GM12892 (cell line): ENCODE results near the gene TTC28.

Source experiments
- POLR2A ChIP-seq: IDR thresholded peaks from 2 replicates; pipeline ENCODE4 v1.6.1; 2011; ENCODE audit warnings: low read depth, low read length, control low read depth
- TAF1 ChIP-seq: IDR thresholded peaks from 2 replicates; pipeline ENCODE4 v1.6.1; 2011; ENCODE audit warnings: low read depth, mild to moderate bottlenecking, control low read depth, low read length, borderline replicate concordance

- TF ChIP-seq POLR2A (no peak), TAF1 (no peak)
Measured at GRCh38 chr22:28714043-28714628, 34.5 kb upstream of the TTC28 start.
